Motor neuron (in vitro differentiated cells): Measurements from ENCODE around the gene ARID1B. TPM values are rescaled to one million over a fixed set of nuclear protein-coding genes. Genes with fewer than 3 reads are reported as not detected.
"Not testable (repeated sequence)": the region's sequence is repeated elsewhere in the genome, so short reads cannot be mapped to it uniquely, and the experiment has no call there.

Source experiments
- ATAC-seq, 8 experiments: fragments of 200-7000 bp; cut with Tn5 transposase; replicated peaks in 6 of 8; 2 replicates each; pipeline ENCODE4 v1.8.0; 2021; ENCODE audit warnings: mild to moderate bottlenecking in 8 of 8, moderate library complexity in 8 of 8
- H3K27ac ChIP-seq, 2 donors: fragments of 250-450 bp; sonication (Bioruptor Pico); 2 replicates each; pipeline ENCODE4 v1.9.0; 2021; ENCODE audit warnings: antibody characterized with exemption in 2 of 2, mild to moderate bottlenecking in 2 of 2, moderate library complexity in 1 of 2
- H3K4me1 ChIP-seq, 2 donors: fragments of 250-450 bp; sonication (Bioruptor Pico); replicated peaks in 1 of 2; 2 replicates each; pipeline ENCODE4 v1.6.1; 2021; ENCODE audit warnings: antibody characterized with exemption in 2 of 2, mild to moderate bottlenecking in 2 of 2, moderate library complexity in 1 of 2
- H3K4me3 ChIP-seq, 5 donors: fragments of 250-450 bp; sonication (Bioruptor Pico); 2 replicates each; pipeline ENCODE4 v1.9.0; 2021; ENCODE audit warnings: antibody characterized with exemption in 5 of 5, mild to moderate bottlenecking in 5 of 5, moderate library complexity in 4 of 5
- WGBS, 10 experiments: fragments of 450-650 bp; shearing (Covaris generic); methylation state at CpG; one replicate each; pipeline ENCODE4 v1.0.0; 2022; 5-methylcytosine and 5-hydroxymethylcytosine counted together
- in situ Hi-C, 9 experiments: fragments of 400-800 bp; cut with MboI; loops; one replicate each; pipeline ENCODE4 v1.15.0; 2021; ENCODE audit warnings: low sequenced_read_pairs in 9 of 9, low pct_unique_long_range_greater_than_20kb in 2 of 9; ENCODE audit not compliant: unreplicated experiment in 9 of 9
- total RNA-seq, 8 experiments: library from RNA; unstranded; fragments of 300-600 nt; gene quantifications; 2 replicates each; pipeline versions ENCODE4 v1.2.3 to v1.2.4, GENCODE V29; 2022

ARID1B gene
- total RNA-seq, 8 experiments from 2014 or later = 35.8 to 165 (median 54.9) TPM

DNA sequence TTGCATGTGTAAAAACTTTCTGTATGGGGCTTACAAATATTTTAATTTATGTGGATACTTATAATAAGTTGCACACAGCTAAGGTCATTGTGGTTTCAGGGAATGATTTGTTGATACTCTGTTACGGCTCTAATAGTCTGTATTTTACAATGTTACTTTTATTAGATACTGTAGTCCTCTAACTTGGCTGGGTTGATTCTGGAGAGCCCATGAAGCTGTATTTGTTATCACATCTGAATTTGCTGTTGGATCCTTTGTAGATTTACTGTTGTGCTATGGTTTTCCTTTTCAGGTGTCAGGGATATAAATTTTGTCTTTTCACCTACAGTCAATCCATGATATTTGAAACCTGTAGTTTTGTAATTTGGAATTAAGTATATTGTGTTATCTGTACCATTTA lies 161.0 kb downstream of the ARID1B start:
- H3K4me1 ChIP-seq = peaks cover 11 to 22% of the 10 kb centered on the region in 2 donors
- H3K4me3 ChIP-seq = no peak overlapping the region
- H3K27ac ChIP-seq = no peak overlapping the region
- ATAC-seq = no peak
- WGBS, 10 experiments = 11 to 100% (median 86%) methylated on average over 1 of the region's 1 CpG; no CpG with 5 or more reads in 1 of the 10 experiments
- in situ Hi-C loops = loop anchor here in 1 of 9 experiments (25.0 kb wide), 1 partner anchor 151 kb away; the partner anchor contains the start of gene ARID1B

DNA sequence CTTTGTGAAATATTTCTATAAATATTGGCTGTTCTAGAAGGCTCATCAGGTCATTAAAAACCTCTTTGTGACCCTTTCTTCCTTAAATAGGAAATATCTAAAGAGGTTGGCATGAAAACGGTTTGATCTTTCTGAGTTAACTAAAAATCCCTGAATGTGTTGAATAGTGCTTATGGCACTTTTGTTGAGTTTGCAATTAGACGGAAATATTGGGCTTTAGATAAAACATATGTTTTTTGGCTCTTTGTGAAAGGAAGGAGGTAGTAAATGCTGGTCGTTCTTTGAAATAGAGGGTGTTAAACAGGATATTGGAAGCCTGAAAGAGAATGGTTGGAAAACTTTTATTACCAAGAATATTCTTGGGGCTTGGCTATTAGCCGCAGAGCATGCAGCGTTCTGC lies 163.0 kb downstream of the ARID1B start:
- in situ Hi-C loops = loop anchor here in 1 of 9 experiments (25.0 kb wide), 1 partner anchor 153 kb away; the partner anchor contains the start of gene ARID1B
- no peak for ATAC-seq
- whole genome bisulfite sequencing, 10 experiments = 17 to 100% (median 86%) methylated on average over 1 to 5 of the region's 5 CpGs
- peaks cover 12 to 21% of the 10 kb centered on the region in 2 donors for H3K4me1 ChIP-seq
- H3K27ac ChIP-seq = no peak overlapping the region
- no peak overlapping the region for H3K4me3 ChIP-seq

DNA sequence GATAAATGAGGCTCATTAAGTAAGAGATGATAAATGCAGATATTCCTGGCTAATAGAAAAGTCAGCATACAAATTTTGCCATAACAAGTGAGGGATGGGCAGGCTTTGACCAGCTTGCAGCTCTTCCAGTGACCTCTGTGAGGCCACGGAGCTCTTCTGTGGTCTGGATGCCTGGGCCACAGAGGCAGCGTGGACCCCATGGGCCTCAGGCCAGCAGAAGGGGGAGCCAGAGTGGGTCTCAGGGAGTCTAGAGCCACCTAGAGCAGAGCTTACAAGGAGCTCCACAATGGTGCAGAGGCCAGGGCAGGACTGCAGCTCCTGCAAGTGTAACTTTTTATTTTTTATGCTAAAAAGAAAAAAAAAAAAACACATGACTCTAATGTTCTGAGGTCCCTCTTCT lies 165.1 kb downstream of the ARID1B start:
- peaks cover 18 to 26% of the 10 kb centered on the region in 2 donors for H3K4me1 ChIP-seq
- in situ Hi-C loops = loop anchor here in 1 of 9 experiments (25.0 kb wide), 1 partner anchor 155 kb away; the partner anchor contains the start of gene ARID1B
- no peak overlapping the region for H3K4me3 ChIP-seq
- peak in 1 of 8 experiments; percentile 27 for ATAC-seq
- no peak overlapping the region for H3K27ac ChIP-seq
- WGBS, 10 experiments = 86 to 100% (median 94%) methylated on average over 1 to 2 of the region's 2 CpGs; no CpG with 5 or more reads in 6 of the 10 experiments

DNA sequence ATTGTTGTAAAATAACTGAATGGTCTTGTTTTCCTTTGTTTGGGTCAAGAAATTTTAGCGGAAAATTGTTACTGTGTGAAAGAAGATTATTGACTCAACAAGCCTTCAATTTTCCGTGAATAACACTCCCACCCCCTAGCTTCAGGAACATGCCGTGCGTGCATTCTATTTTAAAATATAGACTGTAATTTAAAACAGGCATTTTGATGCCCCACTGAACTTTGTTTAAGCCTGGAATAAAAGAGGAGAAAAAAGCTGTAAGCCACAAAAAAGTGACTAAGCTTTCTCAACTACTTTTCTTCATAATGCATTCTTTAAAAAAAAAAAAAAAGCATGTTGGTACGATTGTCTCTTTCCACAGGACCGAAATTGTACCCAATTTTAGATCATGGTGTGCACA lies 166.0 kb downstream of the ARID1B start:
- ATAC-seq = no peak
- WGBS, 10 experiments = 14 to 100% (median 76%) methylated on average over 2 to 6 of the region's 6 CpGs
- Histone ChIP-seq H3K4me1 (peaks cover 20 to 26% of the 10 kb centered on the region in 2 donors), H3K27ac (no peak overlapping the region), H3K4me3 (no peak overlapping the region)
- in situ Hi-C loops = loop anchor here in 1 of 9 experiments (25.0 kb wide), 1 partner anchor 156 kb away; the partner anchor contains the start of gene ARID1B

DNA sequence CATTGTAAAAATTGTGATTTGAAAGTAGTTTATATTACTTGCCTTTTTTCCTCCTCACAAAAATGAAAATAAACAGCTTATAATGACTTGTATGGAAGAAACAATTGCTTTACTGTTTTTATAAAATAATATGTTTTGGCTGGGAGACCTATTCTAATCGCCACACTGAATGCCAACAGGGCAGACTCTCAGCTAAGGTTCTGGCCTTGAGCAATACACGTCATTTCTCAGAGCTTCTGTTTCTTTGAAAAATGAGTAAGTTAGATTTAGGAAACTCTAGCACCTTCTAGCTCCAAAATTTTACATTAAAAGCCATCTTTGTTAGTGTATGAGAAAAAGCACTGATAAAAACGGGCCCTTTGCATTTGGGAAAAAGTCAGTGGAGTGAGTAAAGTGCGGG lies 166.6 kb downstream of the ARID1B start:
- ATAC-seq = no peak
- in situ Hi-C loops = loop anchor here in 1 of 9 experiments (25.0 kb wide), 1 partner anchor 157 kb away; the partner anchor contains the start of gene ARID1B
- no peak overlapping the region for H3K27ac ChIP-seq
- 50 to 93% (median 74%) methylated on average over 1 to 4 of the region's 4 CpGs; no CpG with 5 or more reads in 1 of the 10 experiments for WGBS, 10 experiments
- no peak overlapping the region for H3K4me3 ChIP-seq
- peaks cover 20 to 24% of the 10 kb centered on the region in 2 donors for H3K4me1 ChIP-seq

DNA sequence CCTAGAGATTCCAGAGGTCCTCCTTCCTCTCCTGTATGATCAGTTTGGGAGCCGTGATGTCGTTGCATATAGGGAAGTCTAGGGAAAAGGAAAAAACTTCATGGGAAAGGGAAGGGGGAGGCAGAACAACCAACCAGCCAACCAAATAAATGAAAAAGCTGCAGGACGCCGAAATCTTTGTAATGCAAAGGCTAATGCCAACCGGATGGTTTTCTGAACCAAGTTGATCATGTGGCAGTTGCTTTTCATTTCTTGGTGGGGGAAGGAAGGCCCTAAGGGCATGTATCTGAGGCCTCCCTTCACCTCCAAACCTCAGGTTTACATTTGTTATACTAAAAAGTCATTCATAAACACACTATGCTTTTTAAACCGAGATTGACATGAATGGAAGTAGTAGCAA lies 167.2 kb downstream of the ARID1B start:
- WGBS, 10 experiments = 19 to 100% (median 73%) methylated on average over 1 to 6 of the region's 6 CpGs
- ATAC-seq = no peak
- in situ Hi-C loops = loop anchor here in 1 of 9 experiments (25.0 kb wide), 1 partner anchor 157 kb away; the partner anchor contains the start of gene ARID1B
- H3K4me1 ChIP-seq = peaks cover 20 to 24% of the 10 kb centered on the region in 2 donors
- H3K27ac ChIP-seq = no peak overlapping the region
- H3K4me3 ChIP-seq = no peak overlapping the region

DNA sequence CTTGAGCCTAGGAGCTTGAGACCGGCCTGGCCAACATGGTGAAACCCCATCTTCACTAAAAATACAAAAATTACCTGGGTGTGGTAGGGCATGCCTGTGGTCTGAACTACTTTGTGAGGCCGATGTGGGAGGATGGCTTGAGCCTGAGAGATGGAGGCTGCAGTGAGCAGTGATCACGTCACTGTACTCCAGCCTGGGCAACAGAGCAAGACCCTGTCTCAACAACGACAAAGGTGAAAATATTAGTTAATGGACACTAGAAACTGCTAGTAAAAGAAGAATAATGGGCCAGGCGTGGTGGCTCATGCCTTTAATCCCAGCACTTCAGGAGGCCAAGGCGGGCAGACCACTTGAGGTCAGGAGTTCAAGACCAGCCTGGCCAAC lies 168.6 kb downstream of the ARID1B start:
- 85 to 100% (median 93%) methylated on average over 1 to 6 of the region's 6 CpGs; no CpG with 5 or more reads in 2 of the 10 experiments for WGBS, 10 experiments
- H3K4me1 ChIP-seq = peaks cover 19 to 20% of the 10 kb centered on the region in 2 donors
- in situ Hi-C loops = loop anchor here in 1 of 9 experiments (25.0 kb wide), 1 partner anchor 158 kb away; the partner anchor contains the start of gene ARID1B
- not testable (repeated sequence) for ATAC-seq, H3K27ac ChIP-seq, H3K4me3 ChIP-seq

DNA sequence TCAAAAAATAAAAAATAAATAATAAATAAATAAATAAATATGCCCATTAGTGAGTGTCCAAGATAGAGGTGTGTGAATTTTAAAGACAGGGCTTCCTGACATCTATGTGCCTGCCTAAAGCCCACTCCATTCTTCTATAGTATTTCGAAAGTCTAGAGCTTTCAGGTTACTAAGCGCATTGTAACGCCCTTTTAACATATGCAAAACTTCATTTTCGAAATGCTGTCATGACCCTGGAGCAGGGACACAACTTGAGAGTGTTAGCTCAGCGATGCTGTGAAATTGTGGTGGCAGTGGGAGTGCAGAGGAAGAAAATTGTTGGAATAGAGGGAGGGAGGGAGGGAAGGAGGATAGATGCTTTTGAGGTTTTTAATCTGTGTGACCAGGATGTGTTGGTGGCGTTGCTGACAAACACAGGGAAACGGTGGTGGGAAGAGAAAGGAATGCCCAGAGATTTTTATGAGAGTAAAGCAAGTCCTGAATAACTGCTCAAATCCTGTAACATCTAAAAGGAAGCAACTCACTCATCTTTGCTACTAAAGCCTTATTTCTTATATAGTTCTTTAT lies 169.3 kb downstream of the ARID1B start:
- in situ Hi-C loops = loop anchor here in 1 of 9 experiments (25.0 kb wide), 1 partner anchor 159 kb away; the partner anchor contains the start of gene ARID1B
- Histone ChIP-seq H3K27ac (no peak overlapping the region), H3K4me3 (no peak overlapping the region), H3K4me1 (peaks cover 19 to 20% of the 10 kb centered on the region in 2 donors)
- ATAC-seq = peak in 1 of 8 experiments; percentile 46
- whole genome bisulfite sequencing, 10 experiments = 17 to 100% (median 57%) methylated on average over 1 to 6 of the region's 7 CpGs; no CpG with 5 or more reads in 2 of the 10 experiments

DNA sequence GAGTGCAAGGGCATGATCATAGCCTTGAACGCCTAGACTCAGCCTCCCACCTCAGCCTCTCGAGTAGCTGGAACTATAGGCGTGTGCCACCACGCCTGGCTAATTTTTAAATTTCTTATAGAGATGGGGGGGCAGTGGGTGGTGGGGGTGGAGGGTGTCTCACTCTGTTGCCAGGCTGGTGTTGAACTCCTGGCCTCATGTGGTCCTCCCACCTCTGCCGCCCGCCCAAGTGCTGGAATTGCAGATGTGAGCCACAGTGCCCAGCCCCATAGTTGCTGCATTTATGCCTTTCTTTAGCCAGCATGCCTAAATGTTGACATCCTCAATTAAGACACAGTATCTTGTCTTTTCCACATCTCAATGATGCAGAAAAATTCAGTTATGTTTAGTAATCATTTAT lies 171.1 kb downstream of the ARID1B start:
- no peak overlapping the region for H3K27ac ChIP-seq
- peak in 3 of 8 experiments; percentile 62 to 76 (median 67) for ATAC-seq
- peaks cover 30 to 31% of the 10 kb centered on the region in 2 donors for H3K4me1 ChIP-seq
- 10 to 100% (median 95%) methylated on average over 2 to 3 of the region's 6 CpGs; no CpG with 5 or more reads in 7 of the 10 experiments for WGBS, 10 experiments
- H3K4me3 ChIP-seq = no peak overlapping the region
- in situ Hi-C loops = loop anchor here in 1 of 9 experiments (25.0 kb wide), 1 partner anchor 161 kb away; the partner anchor contains the start of gene ARID1B

DNA sequence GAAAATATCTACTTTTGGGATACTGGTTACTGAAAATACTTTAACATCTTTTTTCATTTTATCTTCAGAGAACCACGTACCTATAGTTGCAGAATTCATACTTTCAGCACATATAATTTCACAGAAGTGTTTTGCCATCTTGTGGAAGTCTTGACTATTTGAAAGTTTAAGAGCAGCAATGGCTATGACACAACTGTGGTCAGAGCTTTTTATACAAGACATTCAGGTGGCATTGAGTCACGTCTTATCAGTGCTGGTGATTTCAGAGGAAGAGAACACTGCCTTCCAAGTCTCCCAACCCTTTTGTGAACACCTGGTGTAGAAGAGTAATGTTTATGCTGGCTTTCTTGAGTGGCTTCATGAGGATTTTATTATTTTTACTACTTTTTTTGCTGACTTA lies 171.6 kb downstream of the ARID1B start:
- WGBS, 10 experiments = 54 to 100% (median 100%) methylated on average over 1 to 2 of the region's 2 CpGs; no CpG with 5 or more reads in 3 of the 10 experiments
- H3K4me3 ChIP-seq = no peak overlapping the region
- in situ Hi-C loops = loop anchor here in 1 of 9 experiments (25.0 kb wide), 1 partner anchor 162 kb away; the partner anchor contains the start of gene ARID1B
- no peak for ATAC-seq
- H3K27ac ChIP-seq = no peak overlapping the region
- peaks cover 29% of the 10 kb centered on the region in 2 donors for H3K4me1 ChIP-seq

DNA sequence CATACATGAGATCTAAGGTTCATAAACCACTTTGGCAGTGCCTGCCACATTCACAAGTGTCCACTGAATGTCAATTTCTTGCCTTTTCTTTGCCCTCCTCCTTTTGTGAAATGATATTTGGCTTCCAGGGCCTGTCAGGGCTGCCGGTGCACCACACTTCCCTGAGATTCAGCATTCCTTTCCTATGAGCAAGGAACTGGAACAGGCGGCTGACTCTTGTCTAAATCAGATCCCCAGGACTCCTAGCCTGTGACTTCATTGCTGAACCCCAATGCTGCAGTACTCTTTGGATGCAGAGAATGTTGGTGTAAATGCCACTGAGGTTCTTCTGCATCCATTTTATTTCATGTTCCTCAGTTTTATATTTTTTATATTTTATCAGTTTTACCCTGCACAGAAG lies 172.2 kb downstream of the ARID1B start:
- H3K27ac ChIP-seq = no peak overlapping the region
- no peak overlapping the region for H3K4me3 ChIP-seq
- ATAC-seq = no peak
- peaks cover 28 to 30% of the 10 kb centered on the region in 2 donors for H3K4me1 ChIP-seq
- 0 to 89% (median 71%) methylated on average over 1 to 2 of the region's 2 CpGs; no CpG with 5 or more reads in 1 of the 10 experiments for WGBS, 10 experiments
- in situ Hi-C loops = loop anchor here in 1 of 9 experiments (25.0 kb wide), 1 partner anchor 162 kb away; the partner anchor contains the start of gene ARID1B

DNA sequence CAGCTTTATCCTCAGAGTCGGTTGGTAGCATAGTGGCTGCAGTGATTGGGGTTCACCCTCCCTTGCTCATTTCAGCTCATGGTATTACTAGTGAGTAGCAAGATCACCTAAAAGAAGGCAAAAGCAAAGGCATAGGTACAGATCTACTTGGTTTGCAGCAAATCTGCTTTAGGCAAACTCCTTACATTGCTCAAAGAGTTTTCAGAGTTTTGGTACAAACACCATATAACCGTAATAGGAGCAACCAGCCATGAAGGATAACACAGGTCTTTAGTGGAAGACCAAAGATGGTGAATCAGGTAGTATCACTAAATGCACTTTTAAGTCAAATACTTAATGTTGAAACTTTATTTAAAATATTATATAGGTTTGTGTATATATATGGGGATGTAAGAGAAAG lies 172.9 kb downstream of the ARID1B start:
- no peak for ATAC-seq
- in situ Hi-C loops = no loop called here
- Histone ChIP-seq H3K4me3 (no peak overlapping the region), H3K4me1 (peaks cover 30 to 33% of the 10 kb centered on the region in 2 donors), H3K27ac (no peak overlapping the region)
- 83 to 100% (median 94%) methylated on average over 1 to 2 of the region's 2 CpGs; no CpG with 5 or more reads in 2 of the 10 experiments for WGBS, 10 experiments

DNA sequence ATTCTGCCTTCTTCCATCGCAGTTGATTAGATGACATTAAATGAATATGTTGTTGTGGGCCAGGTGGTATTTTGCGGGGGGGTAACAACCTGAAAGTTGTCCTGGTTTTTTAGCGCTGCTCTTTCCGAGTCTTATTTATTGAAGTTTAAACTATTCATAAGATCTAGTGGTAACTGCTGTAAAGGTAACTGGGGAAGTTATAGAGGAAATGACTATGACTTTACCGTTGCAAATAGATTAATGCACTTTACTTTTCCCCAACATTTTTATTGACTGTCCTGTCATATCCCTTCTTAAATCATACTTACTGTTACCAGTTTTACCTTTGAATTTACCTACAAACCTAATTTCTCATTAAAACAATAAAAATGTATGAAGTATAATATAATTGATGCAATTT lies 173.4 kb downstream of the ARID1B start:
- ATAC-seq = no peak
- in situ Hi-C loops = no loop called here

More for the DNA sequence above, 173.4 kb downstream of the ARID1B start:
- Histone ChIP-seq H3K4me1 (peaks cover 31 to 37% of the 10 kb centered on the region in 2 donors), H3K27ac (no peak overlapping the region), H3K4me3 (no peak overlapping the region)
- 60 to 100% (median 95%) methylated on average over 1 to 5 of the region's 5 CpGs; no CpG with 5 or more reads in 2 of the 10 experiments for WGBS, 10 experiments
